Ascending aorta (tissue), 2 donors: ENCODE results near the gene SNRPD1. TPM values are rescaled to one million over a fixed set of nuclear protein-coding genes. Genes with fewer than 3 reads are reported as not detected.
"Not testable (repeated sequence)": the region's sequence is repeated elsewhere in the genome, so short reads cannot be mapped to it uniquely, and the experiment has no call there.

ENCODE experiments used
- DNase-seq, 2 donors: peaks; one replicate each; pipeline ENCODE4 v3.0.0-alpha.2; 2019; ENCODE audit warnings: low spot score in 2 of 2
- H3K27ac ChIP-seq, 2 donors: fragments of 200-600 bp; sonication (generic); one replicate each; pipeline ENCODE4 v1.5.1; 2016 to 2017; ENCODE audit warnings: mild to moderate bottlenecking in 1 of 2
- H3K27me3 ChIP-seq: fragments of 200-600 bp; sonication (generic); one replicate; pipeline ENCODE4 v1.5.1; 2017
- H3K36me3 ChIP-seq, 2 donors: fragments of 200-600 bp; sonication (generic); one replicate each; pipeline ENCODE4 v1.5.1; 2016
- H3K4me1 ChIP-seq, 2 donors: fragments of 200-600 bp; sonication (generic); one replicate each; pipeline ENCODE4 v1.5.1; 2016 to 2017; ENCODE audit warnings: mild to moderate bottlenecking in 1 of 2
- H3K4me3 ChIP-seq, 2 donors: fragments of 200-600 bp; sonication (generic); one replicate each; pipeline ENCODE4 v1.5.1; 2016 to 2017; ENCODE audit warnings: mild to moderate bottlenecking in 1 of 2
- H3K9me3 ChIP-seq, 2 donors: fragments of 200-600 bp; sonication (generic); one replicate each; pipeline ENCODE4 v1.5.1; 2016
- intact Hi-C: fragments of 100-400 bp; cut with DNase I; formaldehyde crosslinking; loops from one replicate; pipeline ENCODE4 v1.15.1; 2023
- total RNA-seq: library from RNA; depleted of rRNA; stranded (reverse); fragments of >200 nt; gene quantifications from one replicate; pipeline ENCODE4 v1.1.0, GENCODE V29; 2016
- TF ChIP-seq, protein P1 (sequence below), 3 experiments: fragments of 200-600 bp in 2 of 3; fragments of 450-650 bp in 1 of 3; sonication (generic) in 2 of 3; IDR thresholded peaks; one replicate each; pipeline ENCODE4 v1.5.1; 2016 to 2019; ENCODE audit warnings: antibody characterized with exemption in 3 of 3, mild to moderate bottlenecking in 1 of 3, moderate library complexity in 1 of 3

SNRPD1 gene
- total RNA-seq, 1 donor from 2014 or later, result 0.85 TPM

DNA sequence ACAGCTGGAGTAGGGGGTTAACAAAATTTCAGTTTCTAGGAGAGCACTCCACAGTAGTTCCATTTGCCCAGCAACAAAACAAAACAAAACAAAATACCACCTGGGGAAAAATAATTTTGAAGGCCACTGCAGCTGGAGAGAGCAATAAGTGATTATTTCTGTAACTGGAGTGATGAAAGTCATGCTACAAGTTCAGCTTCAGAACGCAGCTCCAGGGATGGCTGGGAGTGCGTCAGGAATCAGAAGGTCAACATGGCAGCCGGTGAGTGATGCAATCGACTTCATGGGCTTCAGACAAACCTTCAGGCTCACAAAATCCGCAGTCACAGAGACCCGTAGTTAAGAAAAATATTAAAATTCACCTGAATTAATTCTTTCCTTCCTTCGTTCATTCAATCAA is 51.5 kb downstream of the SNRPD1 start:
- DNase-seq, result no peak
- peaks cover 0 to 4% of the 10 kb centered on the region in 2 donors for H3K36me3 ChIP-seq
- intact Hi-C loops, result no loop called here
- H3K27ac ChIP-seq, result no peak overlapping the region
- no peaks in the 10 kb centered on the region for H3K4me1 ChIP-seq
- H3K27me3 ChIP-seq, result no peaks in the 10 kb centered on the region
- no peak overlapping the region for H3K4me3 ChIP-seq
- TF ChIP-seq, protein P1, sequence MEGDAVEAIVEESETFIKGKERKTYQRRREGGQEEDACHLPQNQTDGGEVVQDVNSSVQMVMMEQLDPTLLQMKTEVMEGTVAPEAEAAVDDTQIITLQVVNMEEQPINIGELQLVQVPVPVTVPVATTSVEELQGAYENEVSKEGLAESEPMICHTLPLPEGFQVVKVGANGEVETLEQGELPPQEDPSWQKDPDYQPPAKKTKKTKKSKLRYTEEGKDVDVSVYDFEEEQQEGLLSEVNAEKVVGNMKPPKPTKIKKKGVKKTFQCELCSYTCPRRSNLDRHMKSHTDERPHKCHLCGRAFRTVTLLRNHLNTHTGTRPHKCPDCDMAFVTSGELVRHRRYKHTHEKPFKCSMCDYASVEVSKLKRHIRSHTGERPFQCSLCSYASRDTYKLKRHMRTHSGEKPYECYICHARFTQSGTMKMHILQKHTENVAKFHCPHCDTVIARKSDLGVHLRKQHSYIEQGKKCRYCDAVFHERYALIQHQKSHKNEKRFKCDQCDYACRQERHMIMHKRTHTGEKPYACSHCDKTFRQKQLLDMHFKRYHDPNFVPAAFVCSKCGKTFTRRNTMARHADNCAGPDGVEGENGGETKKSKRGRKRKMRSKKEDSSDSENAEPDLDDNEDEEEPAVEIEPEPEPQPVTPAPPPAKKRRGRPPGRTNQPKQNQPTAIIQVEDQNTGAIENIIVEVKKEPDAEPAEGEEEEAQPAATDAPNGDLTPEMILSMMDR (IDR thresholded peaks at IDR 0.05), result no peak
- no peaks in the 10 kb centered on the region for H3K9me3 ChIP-seq

DNA sequence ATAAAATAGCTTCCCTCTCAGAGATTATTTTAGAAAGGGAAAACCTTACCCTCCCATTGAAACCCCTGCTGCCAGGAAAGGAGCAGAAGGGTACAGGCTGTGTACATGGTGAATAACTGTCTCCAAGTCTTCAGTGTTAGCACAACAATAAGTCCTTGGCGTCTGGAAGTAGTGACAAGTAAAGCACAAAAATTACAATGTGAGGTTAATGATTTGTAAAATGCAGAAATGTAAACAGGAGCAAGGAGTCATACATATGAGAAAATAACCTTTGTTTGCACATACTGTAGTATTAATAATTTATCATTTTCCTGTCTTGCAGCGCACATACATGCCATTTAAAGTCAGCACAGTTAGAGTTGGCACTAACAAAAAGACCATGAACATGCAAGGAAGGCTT is 52.0 kb downstream of the SNRPD1 start:
- Histone ChIP-seq H3K27me3 (no peaks in the 10 kb centered on the region), H3K4me1 (no peaks in the 10 kb centered on the region), H3K36me3 (peaks cover 0 to 2% of the 10 kb centered on the region in 2 donors), H3K4me3 (no peak overlapping the region), H3K9me3 (no peaks in the 10 kb centered on the region), H3K27ac (no peak overlapping the region)
- intact Hi-C loops, result no loop called here
- DNase-seq, result no peak
- TF ChIP-seq, protein P1 (IDR thresholded peaks at IDR 0.05), result no peak

DNA sequence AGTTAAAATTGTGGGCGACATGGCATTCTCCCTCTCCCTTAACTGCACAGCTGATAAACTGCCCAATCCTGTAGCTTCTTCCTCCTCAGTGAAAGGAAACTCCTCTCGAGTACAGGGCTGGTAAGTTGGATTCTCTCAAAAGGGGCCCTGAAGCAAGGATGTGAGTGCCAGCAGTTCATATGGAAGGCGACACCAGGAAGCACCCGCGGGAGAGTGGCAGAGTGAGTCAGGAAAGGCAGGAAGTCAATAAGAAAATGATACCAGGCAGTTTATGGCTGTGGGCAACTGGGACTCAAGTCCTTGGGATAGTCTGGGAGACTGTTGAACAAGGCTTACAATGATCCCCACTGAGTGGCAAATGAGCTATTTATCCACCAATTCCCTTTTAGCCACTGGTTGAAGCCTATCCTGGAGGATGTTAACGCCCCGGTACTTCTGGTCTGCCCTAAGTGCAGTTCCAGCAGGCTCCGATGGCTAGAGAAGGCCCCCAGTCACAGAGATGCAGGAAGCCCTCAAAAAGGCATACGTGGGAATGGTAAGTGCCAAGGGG is 57.7 kb downstream of the SNRPD1 start:
- Histone ChIP-seq H3K27ac (no peak overlapping the region), H3K4me1 (peaks cover 0 to 4% of the 10 kb centered on the region in 2 donors), H3K36me3 (peaks cover 0 to 5% of the 10 kb centered on the region in 2 donors), H3K27me3 (no peaks in the 10 kb centered on the region), H3K4me3 (no peak overlapping the region), H3K9me3 (no peaks in the 10 kb centered on the region)
- TF ChIP-seq, protein P1 (IDR thresholded peaks at IDR 0.05), result no peak
- intact Hi-C loops, result no loop called here
- no peak for DNase-seq

DNA sequence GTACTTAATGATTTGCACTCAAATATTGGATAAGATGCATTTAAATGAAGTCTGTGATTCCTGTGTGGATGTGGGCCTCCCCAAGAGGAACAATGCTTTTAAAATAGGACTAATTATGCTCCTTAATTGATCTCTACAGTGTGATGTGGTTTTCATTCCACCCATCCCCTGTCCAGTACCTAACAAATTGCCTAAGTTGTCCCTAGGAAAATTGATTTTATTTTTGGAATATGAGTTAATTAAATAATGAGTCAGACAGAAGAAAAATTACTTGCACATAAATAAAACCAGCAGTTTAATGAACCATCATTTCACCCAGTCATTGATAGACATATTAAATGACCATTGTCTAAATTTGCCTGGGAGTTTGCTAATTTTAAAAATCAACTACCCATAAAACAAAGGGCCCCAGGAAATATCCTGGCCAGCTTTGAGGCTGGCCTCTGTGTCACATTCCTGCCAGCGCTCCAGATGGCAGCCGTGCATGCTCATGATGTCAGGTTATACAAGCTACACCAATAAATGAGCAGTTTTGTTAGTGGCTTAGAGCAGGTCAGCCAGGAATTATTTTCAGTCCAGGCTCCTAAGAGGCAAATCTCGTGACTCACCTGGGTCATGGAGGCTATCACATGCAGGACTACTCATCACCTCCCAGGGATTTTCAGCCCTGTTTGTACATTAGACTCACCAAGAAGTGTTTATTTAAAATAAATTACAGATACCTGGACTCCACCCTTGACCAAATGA is 60.6 kb downstream of the SNRPD1 start:
- Histone ChIP-seq H3K27ac (peak overlapping the region; percentile 15 to 64), H3K9me3 (no peaks in the 10 kb centered on the region), H3K4me1 (peaks cover 0 to 4% of the 10 kb centered on the region in 2 donors), H3K27me3 (no peaks in the 10 kb centered on the region), H3K36me3 (peaks cover 0 to 5% of the 10 kb centered on the region in 2 donors), H3K4me3 (no peak overlapping the region)
- TF ChIP-seq, protein P1 (IDR thresholded peaks at IDR 0.05), result no peak
- DNase-seq, result peak in 1 of 2 donors; percentile 67
- intact Hi-C loops, result no loop called here

DNA sequence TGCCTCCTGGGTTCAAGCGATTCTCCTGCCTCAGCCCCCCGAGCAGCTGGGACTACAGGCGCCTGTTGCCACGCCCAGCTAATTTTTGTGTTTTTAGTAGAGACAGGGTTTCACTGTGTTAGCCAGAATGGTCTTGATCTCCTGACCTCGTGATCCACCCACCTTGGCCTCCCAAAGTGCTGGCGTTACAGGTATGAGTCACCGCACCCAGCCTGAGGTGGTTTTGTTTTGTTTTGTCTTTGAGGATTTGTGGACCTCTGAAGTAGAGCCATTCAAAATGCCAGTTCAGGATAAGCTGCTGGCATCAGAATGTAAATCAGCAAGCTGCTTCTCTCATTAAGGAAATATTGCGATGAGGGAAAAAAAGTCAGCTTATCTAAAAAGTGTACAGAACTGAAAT is 63.2 kb downstream of the SNRPD1 start:
- H3K4me3 ChIP-seq, H3K4me1 ChIP-seq, H3K36me3 ChIP-seq, DNase-seq, intact Hi-C loops, H3K27ac ChIP-seq, H3K27me3 ChIP-seq, H3K9me3 ChIP-seq: not testable (repeated sequence)

DNA sequence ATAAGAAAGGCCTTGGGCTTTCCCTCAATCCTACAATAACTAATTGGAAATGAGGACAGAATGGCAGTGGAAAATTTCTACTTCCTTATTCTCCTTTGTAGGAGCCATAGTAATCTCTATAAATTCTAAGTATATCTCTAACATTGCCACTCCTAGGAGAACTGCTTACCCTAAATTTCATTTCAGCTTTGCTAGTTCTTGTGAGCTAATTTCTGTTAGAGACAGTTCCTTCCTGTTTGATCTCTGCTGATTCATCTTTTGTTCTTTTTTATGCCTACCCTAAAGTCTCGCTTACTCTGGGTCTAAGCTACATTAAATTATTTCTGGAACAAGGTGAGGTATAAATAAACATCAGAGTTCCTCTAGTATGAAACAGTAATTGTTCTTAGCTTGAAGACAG is 66.7 kb downstream of the SNRPD1 start:
- Histone ChIP-seq H3K36me3 (no peaks in the 10 kb centered on the region), H3K27me3 (no peaks in the 10 kb centered on the region), H3K9me3 (no peaks in the 10 kb centered on the region), H3K27ac (no peak overlapping the region), H3K4me3 (no peak overlapping the region), H3K4me1 (no peaks in the 10 kb centered on the region)
- intact Hi-C loops, result no loop called here
- no peak for DNase-seq
- TF ChIP-seq, protein P1 (IDR thresholded peaks at IDR 0.05), result no peak
